ENCODE measurements around the gene GBE1. TPM values are rescaled to one million over a fixed set of nuclear protein-coding genes. Genes with fewer than 3 reads are reported as not detected.
A peak's percentile ranks its signal among the peaks of the same experiment; 100 is the strongest.

GBE1 gene
- total RNA-seq, 4 donors from 2014 or later, result 127 to 319 (median 239) TPM

GRCh38 chr3:81602781-81603180 lies 158.7 kb downstream of the GBE1 start:
- in situ Hi-C loops (cut with MboI; ENCODE audit: low sequenced_read_pairs in 4 of 4) (no loop called here), intact Hi-C loops (cut with DNase I; ENCODE audit: low total_unique reads) (no loop called here)
- TF ChIP-seq CTCF (IDR thresholded peaks at IDR 0.05 in 4 of 5, conservative IDR thresholded peaks at IDR 0.05 in 1 of 5) (no peak), POLR2A (IDR thresholded peaks at IDR 0.05) (no peak)
- H3K27me3 ChIP-seq, result no peaks in the 10 kb centered on the region
- H3K36me3 ChIP-seq, result peaks cover 0 to 10% of the 10 kb centered on the region in 2 donors
- no peaks in the 10 kb centered on the region for H3K9me3 ChIP-seq
- DNase-seq (no peak), ATAC-seq (no peak)
- no peak overlapping the region for H3K27ac ChIP-seq
- no peak overlapping the region for H3K4me3 ChIP-seq
- no peaks in the 10 kb centered on the region for H3K4me1 ChIP-seq

- Histone ChIP-seq H3K9me3 (no peaks in the 10 kb centered on the region), H3K27me3 (no peaks in the 10 kb centered on the region), H3K4me1 (no peaks in the 10 kb centered on the region), H3K36me3 (no peaks in the 10 kb centered on the region), H3K4me3 (no peak overlapping the region), H3K27ac (no peak overlapping the region)
- intact Hi-C loops (cut with DNase I; ENCODE audit: low total_unique reads), result no loop called here
- in situ Hi-C loops (cut with MboI; ENCODE audit: low sequenced_read_pairs in 4 of 4), result no loop called here
- ATAC-seq, result no peak
- no peak for DNase-seq
- TF ChIP-seq POLR2A (IDR thresholded peaks at IDR 0.05) (no peak), CTCF (IDR thresholded peaks at IDR 0.05 in 4 of 5, conservative IDR thresholded peaks at IDR 0.05 in 1 of 5) (no peak)
These were observed 159.6 kb downstream of the GBE1 start for GRCh38 chr3:81601707-81602305.

- DNase-seq (no peak), ATAC-seq (peak; percentile 32 to 68)
- in situ Hi-C loops (cut with MboI; ENCODE audit: low sequenced_read_pairs in 4 of 4), result no loop called here
- Histone ChIP-seq H3K36me3 (peaks cover 0 to 55% of the 10 kb centered on the region in 2 donors), H3K9me3 (no peaks in the 10 kb centered on the region), H3K27ac (no peak overlapping the region), H3K4me1 (peaks cover 0 to 6% of the 10 kb centered on the region in 2 donors), H3K4me3 (no peak overlapping the region), H3K27me3 (no peaks in the 10 kb centered on the region)
- TF ChIP-seq CTCF (IDR thresholded peaks at IDR 0.05 in 4 of 5, conservative IDR thresholded peaks at IDR 0.05 in 1 of 5), result no peak
- intact Hi-C loops (cut with DNase I; ENCODE audit: low total_unique reads), result no loop called here
These were observed 169.3 kb downstream of the GBE1 start for GRCh38 chr3:81592101-81592500.

GRCh38 chr3:81585937-81586336 lies 175.5 kb downstream of the GBE1 start:
- in situ Hi-C loops (cut with MboI; ENCODE audit: low sequenced_read_pairs in 4 of 4) (no loop called here), intact Hi-C loops (cut with DNase I; ENCODE audit: low total_unique reads) (loop anchor here (10.0 kb wide), 1 partner anchor 549 kb away; no protein-coding TSS in a partner anchor)
- Histone ChIP-seq H3K27ac (no peak overlapping the region), H3K9me3 (no peaks in the 10 kb centered on the region), H3K4me1 (no peaks in the 10 kb centered on the region), H3K36me3 (peaks cover 0 to 87% of the 10 kb centered on the region in 2 donors), H3K4me3 (no peak overlapping the region), H3K27me3 (no peaks in the 10 kb centered on the region)
- ATAC-seq, result no peak
- TF ChIP-seq CTCF (IDR thresholded peaks at IDR 0.05 in 4 of 5, conservative IDR thresholded peaks at IDR 0.05 in 1 of 5) (no peak), POLR2A (IDR thresholded peaks at IDR 0.05) (no peak)
- no peak for DNase-seq

GRCh38 chr3:81585056-81585455 lies 176.4 kb downstream of the GBE1 start:
- Histone ChIP-seq H3K9me3 (no peaks in the 10 kb centered on the region), H3K27me3 (no peaks in the 10 kb centered on the region), H3K4me3 (no peak overlapping the region), H3K36me3 (peaks cover 0 to 87% of the 10 kb centered on the region in 2 donors), H3K27ac (no peak overlapping the region), H3K4me1 (no peaks in the 10 kb centered on the region)
- in situ Hi-C loops (cut with MboI; ENCODE audit: low sequenced_read_pairs in 4 of 4) (no loop called here), intact Hi-C loops (cut with DNase I; ENCODE audit: low total_unique reads) (loop anchor here (10.0 kb wide), 1 partner anchor 550 kb away; no protein-coding TSS in a partner anchor)
- no peak for ATAC-seq
- no peak for DNase-seq
- TF ChIP-seq CTCF (IDR thresholded peaks at IDR 0.05 in 4 of 5, conservative IDR thresholded peaks at IDR 0.05 in 1 of 5) (no peak), POLR2A (IDR thresholded peaks at IDR 0.05) (no peak)

All from gastrocnemius medialis (tissue), 4 donors.